Stomach (tissue), 9 donors: ENCODE data around the gene ARHGAP15. TPM values are rescaled to one million over a fixed set of nuclear protein-coding genes. Genes with fewer than 3 reads are reported as not detected.

Experiments used
- DNase-seq, 2 donors: peaks; one replicate each; pipeline versions ENCODE4 v3.0.0 to v3.0.0-alpha.2; 2013 to 2019
- H3K27ac ChIP-seq, 5 donors: fragments of 200-600 bp in 4 of 5; sonication (generic) in 4 of 5; one replicate each; pipeline ENCODE4 v1.5.1; 2013 to 2019; ENCODE audit warnings: mild to moderate bottlenecking in 1 of 5, moderate library complexity in 1 of 5
- H3K27me3 ChIP-seq, 3 donors: fragments of 200-600 bp; sonication (generic); one replicate each; pipeline ENCODE4 v1.5.1; 2017 to 2019; ENCODE audit warnings: mixed run types in 1 of 3
- H3K36me3 ChIP-seq, 4 donors: fragments of 200-600 bp; sonication (generic); 1 replicate in 3 of 4; 2 replicates in 1 of 4; pipeline ENCODE4 v1.5.1; 2016 to 2019
- H3K4me1 ChIP-seq, 4 donors: fragments of 200-600 bp; sonication (generic); one replicate each; pipeline ENCODE4 v1.5.1; 2016 to 2019
- H3K4me3 ChIP-seq, 4 donors: fragments of 200-600 bp; sonication (generic) in 3 of 4; one replicate each; pipeline ENCODE4 v1.5.1; 2016 to 2019; ENCODE audit warnings: mild to moderate bottlenecking in 1 of 4
- H3K9me3 ChIP-seq, 4 donors: fragments of 200-600 bp; sonication (generic); one replicate each; pipeline ENCODE4 v1.5.1; 2016 to 2019
- CTCF ChIP-seq, 7 experiments: fragments of 450-650 bp in 4 of 7; fragments of 200-600 bp in 3 of 7; sonication (generic) in 3 of 7; IDR thresholded peaks; one replicate each; pipeline ENCODE4 v1.5.1; 2016 to 2019; ENCODE audit warnings: antibody characterized with exemption in 7 of 7, control low read depth in 2 of 7, mild to moderate bottlenecking in 1 of 7
- EP300 ChIP-seq: sonication (generic); formaldehyde crosslinking; IDR thresholded peaks from one replicate; pipeline ENCODE4 v1.6.1; 2017; ENCODE audit warnings: antibody characterized with exemption
- POLR2A ChIP-seq, 4 donors: fragments of 450-650 bp; IDR thresholded peaks; one replicate each; pipeline ENCODE4 v1.6.1; 2016; ENCODE audit warnings: antibody characterized with exemption in 4 of 4, control low read depth in 2 of 4, mild to moderate bottlenecking in 1 of 4, moderate library complexity in 1 of 4
- POLR2AphosphoS5 ChIP-seq, 3 donors: sonication (generic); formaldehyde crosslinking; IDR thresholded peaks; one replicate each; pipeline ENCODE4 v1.6.1; 2016; ENCODE audit warnings: antibody characterized with exemption in 3 of 3
- WGBS, 5 donors: extraction: QIAGEN DNeasy Blood & Tissue Kit in 3 of 5; methylation state at CpG; one replicate each; pipeline versions ENCODE4 v1.1.5 to v1.1.7; 2013 to 2018; 5-methylcytosine and 5-hydroxymethylcytosine counted together
- intact Hi-C: fragments of 100-400 bp; cut with DNase I; formaldehyde crosslinking; loops from one replicate; pipeline ENCODE4 v1.15.1; 2023; ENCODE audit warnings: low total_unique reads
- polyA plus RNA-seq, 3 donors: library from polyadenylated mRNA; stranded (reverse); fragments of 200-250 nt; gene quantifications; one replicate each; pipeline ENCODE4 v1.2.3, GENCODE V29; 2013
- total RNA-seq, 5 donors: library from RNA; depleted of rRNA; stranded (reverse); fragments of >200 nt; gene quantifications; one replicate each; pipeline versions ENCODE4 v1.1.0 to v1.2.3, GENCODE V29; 2014 to 2016
- donor health status: healthy with polysubstance abuse.
- donor health status: Bipolar disorder and iron deficiency.
- donor health status: healthy.

ARHGAP15 gene
- total and polyA plus RNA-seq, 8 donors, result 1.8 to 66.3 (median 6.8) TPM; not detected in 1

- TF ChIP-seq POLR2AphosphoS5 (IDR thresholded peaks at IDR 0.05) (no peak), POLR2A (IDR thresholded peaks at IDR 0.05) (no peak), EP300 (no peak), CTCF (IDR thresholded peaks at IDR 0.05) (no peak)
- Histone ChIP-seq H3K9me3 (no peaks in the 10 kb centered on the region), H3K27ac (no peak overlapping the region), H3K36me3 (no peaks in the 10 kb centered on the region), H3K27me3 (no peaks in the 10 kb centered on the region), H3K4me3 (no peak overlapping the region), H3K4me1 (no peaks in the 10 kb centered on the region)
- WGBS, 5 donors, result 62 to 71% (median 64%) methylated on average over 2 of the region's 2 CpGs
- DNase-seq, result no peak
- intact Hi-C loops, result no loop called here
Observed at GRCh38 chr2:143311426-143311825, 182.2 kb downstream of the ARHGAP15 start.

GRCh38 chr2:143312441-143312840, 183.2 kb downstream of the ARHGAP15 start:
- Histone ChIP-seq H3K36me3 (no peaks in the 10 kb centered on the region), H3K4me3 (no peak overlapping the region), H3K4me1 (no peaks in the 10 kb centered on the region), H3K9me3 (no peaks in the 10 kb centered on the region), H3K27ac (no peak overlapping the region), H3K27me3 (no peaks in the 10 kb centered on the region)
- no peak for DNase-seq
- WGBS, 5 donors, result 87 to 94% (median 93%) methylated on average over 4 of the region's 4 CpGs
- TF ChIP-seq POLR2A (IDR thresholded peaks at IDR 0.05) (no peak), CTCF (IDR thresholded peaks at IDR 0.05) (no peak)
- intact Hi-C loops, result no loop called here

GRCh38 chr2:143313861-143314260, 184.6 kb downstream of the ARHGAP15 start:
- H3K27me3 ChIP-seq, result no peaks in the 10 kb centered on the region
- no peak overlapping the region for H3K27ac ChIP-seq
- intact Hi-C loops, result no loop called here
- H3K4me3 ChIP-seq, result no peak overlapping the region
- WGBS, 5 donors, result 85 to 96% (median 91%) methylated on average over 2 of the region's 2 CpGs
- TF ChIP-seq POLR2AphosphoS5 (IDR thresholded peaks at IDR 0.05) (no peak), EP300 (no peak), CTCF (IDR thresholded peaks at IDR 0.05) (no peak), POLR2A (IDR thresholded peaks at IDR 0.05) (no peak)
- DNase-seq, result no peak
- no peaks in the 10 kb centered on the region for H3K36me3 ChIP-seq
- H3K4me1 ChIP-seq, result no peaks in the 10 kb centered on the region
- no peaks in the 10 kb centered on the region for H3K9me3 ChIP-seq

- intact Hi-C loops, result no loop called here
- H3K4me3 ChIP-seq, result no peak overlapping the region
- H3K27me3 ChIP-seq, result no peaks in the 10 kb centered on the region
- H3K9me3 ChIP-seq, result no peaks in the 10 kb centered on the region
- TF ChIP-seq CTCF (IDR thresholded peaks at IDR 0.05) (no peak), POLR2A (IDR thresholded peaks at IDR 0.05) (no peak), EP300 (no peak), POLR2AphosphoS5 (IDR thresholded peaks at IDR 0.05) (no peak)
- 32 to 57% (median 48%) methylated on average over 3 of the region's 3 CpGs for WGBS, 5 donors
- DNase-seq, result peak in 1 of 2 donors; percentile 15
- H3K27ac ChIP-seq, result no peak overlapping the region
- H3K4me1 ChIP-seq, result no peaks in the 10 kb centered on the region
- no peaks in the 10 kb centered on the region for H3K36me3 ChIP-seq
Observed at GRCh38 chr2:143321994-143322393, 192.8 kb downstream of the ARHGAP15 start.
